ENCODE data around the gene TMEM61.

DNA sequence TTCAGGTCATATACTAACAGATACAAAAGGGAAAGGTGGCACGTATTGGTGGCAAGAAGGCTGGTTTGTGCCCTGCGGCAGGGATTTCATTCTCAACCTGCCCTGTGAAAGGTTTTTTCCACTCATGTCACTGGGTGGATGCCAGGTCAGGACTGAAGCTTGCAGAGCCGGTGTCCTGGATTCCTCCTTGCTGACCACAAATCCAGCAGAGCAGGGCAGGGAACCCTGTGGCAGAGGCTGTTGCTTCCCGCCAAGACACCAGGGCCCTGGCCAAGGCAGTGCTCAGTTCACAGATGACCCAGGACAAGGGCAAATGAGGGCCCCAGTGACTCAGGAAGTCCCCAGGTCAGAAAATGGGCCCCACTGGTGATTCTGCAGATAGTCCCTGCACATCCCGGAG lies 34.7 kb downstream of the TMEM61 start:
- no peak for TF ChIP-seq EZH2 (IDR thresholded peaks at IDR 0.05; ENCODE audit: low read length, missing control alignments)
- TF ChIP-seq, protein P1, sequence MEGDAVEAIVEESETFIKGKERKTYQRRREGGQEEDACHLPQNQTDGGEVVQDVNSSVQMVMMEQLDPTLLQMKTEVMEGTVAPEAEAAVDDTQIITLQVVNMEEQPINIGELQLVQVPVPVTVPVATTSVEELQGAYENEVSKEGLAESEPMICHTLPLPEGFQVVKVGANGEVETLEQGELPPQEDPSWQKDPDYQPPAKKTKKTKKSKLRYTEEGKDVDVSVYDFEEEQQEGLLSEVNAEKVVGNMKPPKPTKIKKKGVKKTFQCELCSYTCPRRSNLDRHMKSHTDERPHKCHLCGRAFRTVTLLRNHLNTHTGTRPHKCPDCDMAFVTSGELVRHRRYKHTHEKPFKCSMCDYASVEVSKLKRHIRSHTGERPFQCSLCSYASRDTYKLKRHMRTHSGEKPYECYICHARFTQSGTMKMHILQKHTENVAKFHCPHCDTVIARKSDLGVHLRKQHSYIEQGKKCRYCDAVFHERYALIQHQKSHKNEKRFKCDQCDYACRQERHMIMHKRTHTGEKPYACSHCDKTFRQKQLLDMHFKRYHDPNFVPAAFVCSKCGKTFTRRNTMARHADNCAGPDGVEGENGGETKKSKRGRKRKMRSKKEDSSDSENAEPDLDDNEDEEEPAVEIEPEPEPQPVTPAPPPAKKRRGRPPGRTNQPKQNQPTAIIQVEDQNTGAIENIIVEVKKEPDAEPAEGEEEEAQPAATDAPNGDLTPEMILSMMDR (conservative IDR thresholded peaks at IDR 0.05 in 1 of 2, IDR thresholded peaks at IDR 0.05 in 1 of 2; ENCODE audit: low read depth in 1 of 2, low read length in 2 of 2), result no peak
